GM23338 (cell line): Measurements from ENCODE around the gene CYP3A5. TPM values are rescaled to one million over a fixed set of nuclear protein-coding genes. Genes with fewer than 3 reads are reported as not detected.

ENCODE experiments used
- ATAC-seq: fragments of 200-7000 bp; cut with Tn5 transposase; 3 replicates; pipeline ENCODE4 v1.9.1; 2020
- DNase-seq: peaks from one replicate; pipeline ENCODE4 v3.0.0-alpha.2; 2015; ENCODE audit warnings: low spot score
- H2AFZ ChIP-seq: fragments of 200-600 bp; sonication (generic); 2 replicates; pipeline ENCODE4 v1.8.0; 2016; ENCODE audit warnings: antibody characterized with exemption, mild to moderate bottlenecking, moderate library complexity
- H3F3A ChIP-seq: fragments of 200-600 bp; sonication (generic); replicated peaks from 2 replicates; pipeline ENCODE4 v1.8.0; 2017; ENCODE audit warnings: antibody characterized with exemption, mixed run types, low read depth
- H3K27ac ChIP-seq: fragments of 200-600 bp; sonication (generic); 2 replicates; pipeline ENCODE4 v1.6.1; 2016; ENCODE audit warnings: low read depth
- H3K27me3 ChIP-seq: fragments of 200-600 bp; sonication (generic); 2 replicates; pipeline ENCODE4 v1.8.0; 2016; ENCODE audit warnings: mild to moderate bottlenecking, mixed run types, moderate library complexity; ENCODE audit not compliant: insufficient read depth
- H3K36me3 ChIP-seq: fragments of 200-600 bp; sonication (generic); 2 replicates; pipeline ENCODE4 v1.8.0; 2016; ENCODE audit warnings: mild to moderate bottlenecking; ENCODE audit not compliant: insufficient read depth
- H3K4me1 ChIP-seq: fragments of 200-600 bp; sonication (generic); 2 replicates; pipeline ENCODE4 v1.8.0; 2016; ENCODE audit warnings: mild to moderate bottlenecking, moderate library complexity; ENCODE audit not compliant: insufficient read depth
- H3K4me2 ChIP-seq: fragments of 200-600 bp; sonication (generic); 2 replicates; pipeline ENCODE4 v1.7.1; 2017; ENCODE audit warnings: mixed run types
- H3K4me3 ChIP-seq: fragments of 200-600 bp; sonication (generic); 2 replicates; pipeline ENCODE4 v1.6.1; 2016; ENCODE audit warnings: mixed run types
- H3K79me2 ChIP-seq: fragments of 200-600 bp; sonication (generic); replicated peaks from 2 replicates; pipeline ENCODE4 v1.8.0; 2017; ENCODE audit warnings: mild to moderate bottlenecking; ENCODE audit not compliant: insufficient read depth
- H3K9me2 ChIP-seq: fragments of 200-600 bp; sonication (generic); 2 replicates; pipeline ENCODE4 v1.8.0; 2017; ENCODE audit not compliant: insufficient read depth
- H4K20me1 ChIP-seq: fragments of 200-600 bp; sonication (generic); replicated peaks from 2 replicates; pipeline ENCODE4 v1.8.0; 2017; ENCODE audit warnings: mild to moderate bottlenecking; ENCODE audit not compliant: insufficient read depth
- H3K27ac Mint-ChIP-seq: 2 replicates; pipeline ENCODE4 v1.8.0; 2020; ENCODE audit warnings: inconsistent platforms, mild to moderate bottlenecking, moderate library complexity, mixed read lengths
- H3K27me3 Mint-ChIP-seq: 3 replicates; pipeline ENCODE4 v1.8.0; 2022; ENCODE audit warnings: low read depth, mild to moderate bottlenecking, moderate library complexity, mixed read lengths, inconsistent platforms; ENCODE audit not compliant: insufficient read depth, poor library complexity
- H3K36me3 Mint-ChIP-seq: 3 replicates; pipeline ENCODE4 v1.8.0; 2021; ENCODE audit warnings: low read depth, mild to moderate bottlenecking, inconsistent platforms, moderate library complexity, mixed read lengths
- H3K4me1 Mint-ChIP-seq: 3 replicates; pipeline ENCODE4 v1.8.0; 2020; ENCODE audit warnings: mild to moderate bottlenecking, inconsistent platforms, mixed read lengths
- H3K4me3 Mint-ChIP-seq: 3 replicates; pipeline ENCODE4 v1.8.0; 2021; ENCODE audit warnings: moderate library complexity, mild to moderate bottlenecking, inconsistent platforms, mixed read lengths
- H3K9me3 Mint-ChIP-seq: 3 replicates; pipeline ENCODE4 v1.8.0; 2020; ENCODE audit warnings: moderate library complexity, mild to moderate bottlenecking, inconsistent platforms, mixed read lengths
- CREB1 ChIP-seq: fragments of 250-450 bp; sonication (Bioruptor Pico); IDR thresholded peaks from 2 replicates; pipeline ENCODE4 v1.5.0; 2020; ENCODE audit warnings: low read depth, mild to moderate bottlenecking, moderate library complexity
- CTCF ChIP-seq, 2 experiments: fragments of 200-600 bp in 1 of 2; sonication (generic) in 1 of 2; conservative IDR thresholded peaks; 2 replicates each; pipeline versions ENCODE4 v1.5.1 to v1.6.1; 2016 to 2017; ENCODE audit warnings: antibody characterized with exemption in 2 of 2, low read depth in 2 of 2, mild to moderate bottlenecking in 2 of 2, moderate library complexity in 1 of 2
- ETS1 ChIP-seq: IDR thresholded peaks from 2 replicates; pipeline ENCODE4 v1.6.1; 2016; ENCODE audit warnings: antibody characterized with exemption
- EZH2 ChIP-seq: fragments of 200-600 bp; sonication (generic); IDR thresholded peaks from one replicate; pipeline ENCODE4 v1.8.0; 2017; ENCODE audit warnings: antibody characterized with exemption, mild to moderate bottlenecking, low read depth; ENCODE audit not compliant: unreplicated experiment
- EZH2phosphoT487 ChIP-seq: fragments of 200-600 bp; sonication (generic); IDR thresholded peaks from one replicate; pipeline ENCODE4 v1.8.1; 2018; ENCODE audit warnings: antibody characterized with exemption; ENCODE audit not compliant: unreplicated experiment
- JUNB ChIP-seq: IDR thresholded peaks from one replicate; pipeline ENCODE4 v1.6.1; 2016; ENCODE audit warnings: antibody characterized with exemption; ENCODE audit not compliant: unreplicated experiment
- NANOG ChIP-seq: IDR thresholded peaks from 2 replicates; pipeline ENCODE4 v1.6.1; 2016; ENCODE audit warnings: antibody characterized with exemption, borderline replicate concordance
- POLR2AphosphoS5 ChIP-seq: IDR thresholded peaks from 2 replicates; pipeline ENCODE4 v1.6.1; 2016; ENCODE audit warnings: antibody characterized with exemption, low read depth
- STAT1 ChIP-seq: IDR thresholded peaks from one replicate; pipeline ENCODE4 v1.6.1; 2016; ENCODE audit warnings: antibody characterized with exemption; ENCODE audit not compliant: unreplicated experiment
- ZNF462 ChIP-seq: fragments of 250-450 bp; sonication (Bioruptor Pico); IDR thresholded peaks from 2 replicates; pipeline ENCODE4 v1.5.0; 2020; ENCODE audit warnings: mild to moderate bottlenecking, moderate library complexity
- polyA plus RNA-seq: library from polyadenylated mRNA; unstranded; fragments of >200 nt; fragmentation: Nextera tagmentation; extraction: Ambion mirVana; gene quantifications from 2 replicates; pipeline ENCODE4 v1.2.1, GENCODE V29; 2016
- total RNA-seq: library from RNA; depleted of rRNA; stranded (reverse); fragments of >200 nt; shearing (Covaris generic); gene quantifications from 2 replicates; pipeline ENCODE4 v1.2.3, GENCODE V29; 2014
- TF ChIP-seq, protein P1 (sequence below): IDR thresholded peaks from one replicate; pipeline ENCODE4 v1.6.1; 2018; ENCODE audit warnings: antibody characterized with exemption; ENCODE audit not compliant: unreplicated experiment

CYP3A5 gene
- total and polyA plus RNA-seq, 2 experiments from 2014 or later, result 1.2 TPM; not detected in 1

DNA sequence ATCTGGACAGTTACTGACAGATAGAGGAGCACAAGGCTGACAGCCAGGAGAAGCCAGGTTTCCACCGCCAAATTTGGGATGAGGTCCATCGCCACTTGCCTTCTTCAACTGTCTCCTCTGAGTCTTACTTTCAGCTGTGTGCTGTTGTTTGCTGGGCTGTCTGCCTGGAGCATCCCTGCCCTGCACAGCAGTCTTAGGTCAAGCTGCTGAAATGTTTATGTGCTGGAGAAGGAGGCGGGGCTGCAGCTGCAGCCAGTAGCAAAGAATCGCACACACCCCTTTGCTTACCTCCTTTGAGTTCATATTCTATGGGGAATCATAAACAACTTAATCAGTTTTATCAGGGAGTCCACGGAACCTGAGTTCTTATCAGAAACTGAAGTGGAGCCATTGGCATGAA is 20.1 kb upstream of the CYP3A5 start:
- H3K4me1 ChIP-seq, result no peaks in the 10 kb centered on the region
- no peaks in the 10 kb centered on the region for H3K36me3 ChIP-seq
- TF ChIP-seq EZH2 (no peak), CTCF (conservative IDR thresholded peaks at IDR 0.05; ENCODE audit: low read depth in 2 of 2) (no peak), ETS1 (no peak), STAT1 (no peak), ZNF462 (CRISPR knock-in tag) (no peak), NANOG (no peak), JUNB (no peak), EZH2phosphoT487 (no peak), CREB1 (CRISPR knock-in tag) (no peak), POLR2AphosphoS5 (no peak)
- TF ChIP-seq, protein P1, sequence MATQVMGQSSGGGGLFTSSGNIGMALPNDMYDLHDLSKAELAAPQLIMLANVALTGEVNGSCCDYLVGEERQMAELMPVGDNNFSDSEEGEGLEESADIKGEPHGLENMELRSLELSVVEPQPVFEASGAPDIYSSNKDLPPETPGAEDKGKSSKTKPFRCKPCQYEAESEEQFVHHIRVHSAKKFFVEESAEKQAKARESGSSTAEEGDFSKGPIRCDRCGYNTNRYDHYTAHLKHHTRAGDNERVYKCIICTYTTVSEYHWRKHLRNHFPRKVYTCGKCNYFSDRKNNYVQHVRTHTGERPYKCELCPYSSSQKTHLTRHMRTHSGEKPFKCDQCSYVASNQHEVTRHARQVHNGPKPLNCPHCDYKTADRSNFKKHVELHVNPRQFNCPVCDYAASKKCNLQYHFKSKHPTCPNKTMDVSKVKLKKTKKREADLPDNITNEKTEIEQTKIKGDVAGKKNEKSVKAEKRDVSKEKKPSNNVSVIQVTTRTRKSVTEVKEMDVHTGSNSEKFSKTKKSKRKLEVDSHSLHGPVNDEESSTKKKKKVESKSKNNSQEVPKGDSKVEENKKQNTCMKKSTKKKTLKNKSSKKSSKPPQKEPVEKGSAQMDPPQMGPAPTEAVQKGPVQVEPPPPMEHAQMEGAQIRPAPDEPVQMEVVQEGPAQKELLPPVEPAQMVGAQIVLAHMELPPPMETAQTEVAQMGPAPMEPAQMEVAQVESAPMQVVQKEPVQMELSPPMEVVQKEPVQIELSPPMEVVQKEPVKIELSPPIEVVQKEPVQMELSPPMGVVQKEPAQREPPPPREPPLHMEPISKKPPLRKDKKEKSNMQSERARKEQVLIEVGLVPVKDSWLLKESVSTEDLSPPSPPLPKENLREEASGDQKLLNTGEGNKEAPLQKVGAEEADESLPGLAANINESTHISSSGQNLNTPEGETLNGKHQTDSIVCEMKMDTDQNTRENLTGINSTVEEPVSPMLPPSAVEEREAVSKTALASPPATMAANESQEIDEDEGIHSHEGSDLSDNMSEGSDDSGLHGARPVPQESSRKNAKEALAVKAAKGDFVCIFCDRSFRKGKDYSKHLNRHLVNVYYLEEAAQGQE, result no peak
- H3K4me2 ChIP-seq, result no peak overlapping the region
- Mint-ChIP-seq H3K4me1 (peaks cover 10% of the 10 kb centered on the region), H3K36me3 (no peaks in the 10 kb centered on the region), H3K27me3 (no peaks in the 10 kb centered on the region), H3K27ac (no peak overlapping the region), H3K9me3 (no peaks in the 10 kb centered on the region; the same call in 2 of the 3 replicates), H3K4me3 (no peak overlapping the region)
- no peaks in the 10 kb centered on the region; the same call in 1 of the 2 replicates for H3K9me2 ChIP-seq
- H4K20me1 ChIP-seq, result no peaks in the 10 kb centered on the region
- no peak overlapping the region for H3K4me3 ChIP-seq
- H3K27ac ChIP-seq, result no peak overlapping the region
- no peaks in the 10 kb centered on the region for H3K79me2 ChIP-seq
- ATAC-seq (no peak), DNase-seq (no peak)
- no peaks in the 10 kb centered on the region for H3F3A ChIP-seq
- H2AFZ ChIP-seq, result no peak overlapping the region
- H3K27me3 ChIP-seq, result no peaks in the 10 kb centered on the region
